RPMI7951 (cell line): ENCODE measurements around the gene MTMR4. TPM values are rescaled to one million over a fixed set of nuclear protein-coding genes. Genes with fewer than 3 reads are reported as not detected.
"Not testable (repeated sequence)": the region's sequence is repeated elsewhere in the genome, so short reads cannot be mapped to it uniquely, and the experiment has no call there.

ENCODE experiments used
- DNase-seq: peaks from one replicate; pipeline ENCODE4 v3.0.0-alpha.2; 2012; ENCODE audit warnings: low read depth
- total RNA-seq: library from RNA; depleted of rRNA; stranded (reverse); fragments of >200 nt; shearing (Covaris generic); gene quantifications from 2 replicates; pipeline ENCODE4 v1.2.3, GENCODE V29; 2014; rRNA removed

Gene MTMR4
- total RNA-seq = 28.9 and 32.8 TPM in 2 replicates

DNA sequence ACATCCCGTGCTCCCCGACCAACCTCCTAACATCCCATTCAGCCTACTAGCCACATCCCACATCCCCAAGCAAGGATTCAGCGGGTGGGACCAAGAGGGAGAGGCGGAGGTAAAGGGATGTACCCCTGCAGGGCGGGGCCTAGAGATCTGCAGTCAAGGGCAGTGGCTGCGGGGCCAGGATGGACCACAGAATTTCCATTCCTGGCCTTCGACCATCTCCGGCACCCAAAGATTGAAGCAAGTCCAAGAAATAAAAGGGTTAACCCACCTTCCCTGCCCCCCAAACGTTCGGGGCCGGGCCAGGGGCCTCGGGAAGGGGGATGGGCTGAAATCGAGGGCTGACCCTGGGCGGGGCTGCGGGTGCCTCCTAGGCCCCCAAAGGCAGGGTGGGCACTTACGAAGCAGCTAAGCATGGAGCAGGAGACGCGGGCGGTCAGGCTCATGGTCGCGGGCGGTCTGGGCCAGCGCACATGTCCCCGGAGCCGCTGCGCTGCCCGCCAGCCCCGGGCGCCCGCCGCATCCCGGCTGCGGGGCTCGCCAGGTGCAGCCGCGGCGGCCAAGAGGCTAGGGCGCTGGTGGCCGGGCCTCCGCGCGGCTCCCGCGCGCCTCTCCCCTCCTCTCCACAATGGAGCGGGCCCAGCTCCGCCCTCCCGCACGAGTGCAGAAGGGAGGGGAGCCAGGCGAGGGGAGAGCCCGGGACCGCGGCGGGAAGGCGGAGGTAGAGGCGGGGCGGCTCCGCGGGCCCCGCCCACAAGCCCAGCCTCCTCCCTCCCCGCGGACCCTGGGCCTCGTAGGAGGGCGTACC, at the start of gene MTMR4:
Gene MTMR4 (minus strand): TSS at position 674 of the 805 bp plus-strand sequence. CDS start 231 bp downstream, at position 443.
- peak; percentile 74 for DNase-seq

DNA sequence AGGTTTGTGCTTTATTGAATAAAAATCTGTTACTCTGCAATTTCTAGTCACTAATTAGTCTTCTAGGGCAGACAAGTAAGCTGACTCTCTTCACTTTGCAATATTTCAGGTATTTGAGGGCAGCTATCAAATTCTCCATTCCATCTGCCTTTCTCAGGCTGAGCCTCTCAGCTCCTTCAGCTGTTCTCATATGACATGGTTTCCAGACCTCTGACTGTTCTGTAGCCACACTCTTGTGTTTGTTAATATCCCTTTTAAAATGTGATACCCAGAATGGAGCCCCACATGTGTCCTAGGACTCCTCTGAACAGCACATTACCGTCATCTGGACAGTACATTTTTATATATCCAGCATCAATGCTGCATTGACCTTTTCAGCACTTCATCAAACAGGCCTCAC, 46.1 kb upstream of the MTMR4 start:
- DNase-seq = no peak

DNA sequence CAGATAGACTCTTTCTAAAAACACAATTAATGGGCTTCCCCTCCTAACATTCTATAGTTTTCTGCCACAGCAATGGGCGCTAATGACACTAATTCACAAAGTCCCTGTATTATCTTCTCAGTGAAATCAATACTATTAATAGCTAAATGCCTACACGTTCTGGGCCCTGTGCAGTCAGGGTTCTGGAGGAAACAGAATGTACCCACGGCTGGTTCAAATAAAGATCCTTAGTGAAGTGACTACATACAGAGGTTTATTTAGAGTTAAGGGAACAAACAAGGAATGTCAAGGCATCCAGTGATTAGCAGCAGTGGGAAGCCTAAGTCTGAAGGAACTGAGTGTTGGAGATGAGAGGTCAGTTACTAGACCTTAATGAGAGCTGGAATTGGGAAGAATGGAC, 43.5 kb upstream of the MTMR4 start:
- no peak for DNase-seq

DNA sequence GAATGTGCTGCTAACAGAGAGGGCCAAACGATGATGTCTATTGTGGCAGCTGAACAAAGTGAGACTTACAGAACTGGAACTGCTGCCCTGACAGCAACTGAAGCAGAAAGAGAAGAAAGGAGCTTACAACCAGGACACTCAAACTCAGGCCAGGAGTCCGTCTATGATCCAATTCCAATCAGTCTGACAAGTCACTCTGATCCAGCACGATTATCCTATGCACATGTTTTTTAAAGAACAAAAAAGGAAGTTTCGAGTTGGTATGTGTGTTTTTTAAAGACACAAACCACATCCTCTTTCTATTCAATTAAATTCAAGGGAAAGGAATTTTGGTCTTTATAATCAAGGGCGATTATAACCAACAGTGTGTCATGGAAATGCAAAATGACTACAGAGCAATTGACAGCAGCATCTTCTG, 42.4 kb upstream of the MTMR4 start:
- no peak for DNase-seq

GRCh38 chr17:58555109-58555508, 40.7 kb upstream of the MTMR4 start:
- DNase-seq = not testable (repeated sequence)

DNA sequence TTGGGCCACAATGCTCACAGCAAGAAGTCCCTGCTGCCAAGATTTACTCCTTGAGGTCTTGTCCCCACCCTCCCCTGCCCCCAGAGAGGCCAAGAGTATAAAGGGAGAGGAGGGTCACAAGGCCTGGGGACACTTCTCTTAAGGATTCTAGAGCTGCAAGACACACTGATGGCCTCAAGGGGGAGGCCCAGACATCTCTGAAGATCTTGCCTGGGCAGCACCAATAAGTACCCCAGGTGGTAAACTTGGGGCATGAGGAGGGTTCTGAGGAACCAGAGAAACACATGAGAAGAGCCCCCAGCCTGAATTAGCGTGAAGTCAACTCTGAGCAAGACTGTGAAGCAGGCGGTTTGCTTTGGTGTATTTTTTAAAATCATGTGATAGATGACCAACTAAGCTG, 26.8 kb upstream of the MTMR4 start:
- DNase-seq = no peak

DNA sequence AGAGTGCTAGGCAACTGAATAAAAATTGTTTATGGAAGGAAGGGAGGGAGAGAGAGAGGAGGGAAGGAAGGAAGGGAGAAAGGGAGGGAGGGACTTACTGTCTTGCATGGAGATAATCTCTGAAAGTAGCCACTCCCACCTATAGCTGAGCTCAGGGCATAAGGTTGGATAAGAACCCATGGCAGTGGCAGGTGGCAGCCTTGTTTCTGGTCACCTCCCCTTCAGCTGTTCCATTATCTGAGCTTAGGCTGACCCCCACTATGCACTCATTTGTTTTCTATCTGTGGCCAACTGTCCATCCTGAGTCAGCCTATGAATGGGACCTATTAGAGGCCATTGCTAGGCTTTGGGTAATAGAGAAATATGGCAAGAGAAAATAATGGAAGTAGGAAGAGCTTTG, 25.3 kb upstream of the MTMR4 start:
- DNase-seq = no peak

DNA sequence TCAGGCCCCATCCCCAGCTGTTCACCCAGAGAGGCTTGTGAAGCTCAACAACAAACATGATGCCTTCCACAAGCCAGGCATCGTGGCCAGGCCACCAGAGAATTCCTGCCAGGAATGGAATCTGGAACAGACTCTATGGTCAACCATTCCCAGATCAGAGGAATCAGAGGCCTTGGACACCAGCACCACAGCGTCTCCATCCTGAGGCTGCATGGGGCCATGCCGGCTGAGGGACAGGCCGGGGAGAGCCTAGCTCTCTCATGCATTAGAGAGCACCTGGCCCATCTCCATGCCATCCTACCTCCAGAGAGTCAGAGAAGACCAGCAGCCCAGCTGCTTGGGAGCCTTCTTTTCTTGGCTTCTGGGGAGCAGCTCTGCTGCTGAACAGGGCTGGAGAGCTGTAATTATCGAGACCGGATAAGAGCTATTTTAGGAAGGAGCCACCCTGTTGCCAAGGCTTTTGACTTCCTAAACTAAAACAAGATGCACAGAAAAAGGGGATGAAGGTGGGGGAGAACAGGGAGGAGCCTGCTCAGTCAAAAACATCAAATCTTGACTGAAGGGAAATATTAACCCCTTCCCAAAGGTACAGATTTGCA, 24.5 kb upstream of the MTMR4 start:
- no peak for DNase-seq

DNA sequence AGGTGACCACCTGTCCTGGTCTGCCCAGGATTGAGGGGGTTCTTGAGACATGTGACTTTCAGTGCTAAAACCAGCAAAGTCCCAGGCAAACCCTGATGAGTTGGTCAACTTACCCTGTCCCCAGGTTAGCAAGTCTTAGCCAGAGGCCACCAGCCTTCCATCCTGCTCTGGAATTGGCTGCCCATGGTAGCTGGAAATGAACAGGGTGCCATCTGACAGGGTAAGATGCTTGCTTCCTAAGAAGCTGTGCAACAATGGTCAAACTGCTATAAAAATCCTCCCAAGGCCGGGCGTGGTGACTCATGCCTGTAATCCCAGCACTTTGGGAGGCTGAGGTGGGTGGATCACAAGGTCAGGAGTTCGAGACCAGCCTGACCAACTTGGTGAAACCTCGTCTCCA, 22.8 kb upstream of the MTMR4 start:
- DNase-seq = no peak

DNA sequence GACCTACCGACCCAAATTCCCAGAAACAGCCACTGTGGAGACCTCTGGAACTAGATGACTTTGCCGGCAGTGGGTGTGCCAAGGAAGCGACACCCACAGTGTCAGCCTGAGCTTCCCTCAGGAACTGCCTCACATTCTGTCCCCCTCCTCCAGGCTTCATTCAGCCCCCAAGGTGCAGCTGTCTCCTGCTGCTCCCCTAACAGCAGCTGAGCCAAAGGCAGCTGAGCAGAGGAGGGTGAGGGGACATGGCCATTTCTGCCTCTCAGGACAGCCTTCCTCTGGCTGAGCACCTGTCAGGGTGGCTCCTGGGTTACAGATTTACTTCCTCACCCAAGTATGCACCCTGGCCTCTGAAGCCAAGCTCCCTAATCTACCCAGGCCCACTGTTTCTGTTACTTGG, 22.1 kb upstream of the MTMR4 start:
- DNase-seq = no peak

DNA sequence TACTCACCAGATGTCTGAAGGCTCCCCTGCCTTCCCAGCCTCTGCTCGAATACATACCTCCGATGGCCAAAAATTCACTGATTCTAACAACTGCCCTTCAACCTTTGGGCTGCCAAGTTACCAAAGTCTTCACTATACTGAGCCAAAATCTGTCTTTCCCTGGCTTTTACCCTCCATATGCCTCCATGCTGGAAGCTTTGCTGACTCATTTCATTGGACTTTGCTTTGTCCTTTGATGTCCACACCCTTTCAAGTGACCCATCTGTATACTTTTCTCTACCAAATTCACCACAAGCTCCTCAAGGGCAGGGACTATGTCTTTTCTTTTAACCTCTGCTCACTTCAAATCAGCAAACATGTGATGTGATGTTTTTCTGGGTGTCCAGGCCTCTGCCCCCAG, 21.0 kb upstream of the MTMR4 start:
- peak; percentile 85 for DNase-seq

DNA sequence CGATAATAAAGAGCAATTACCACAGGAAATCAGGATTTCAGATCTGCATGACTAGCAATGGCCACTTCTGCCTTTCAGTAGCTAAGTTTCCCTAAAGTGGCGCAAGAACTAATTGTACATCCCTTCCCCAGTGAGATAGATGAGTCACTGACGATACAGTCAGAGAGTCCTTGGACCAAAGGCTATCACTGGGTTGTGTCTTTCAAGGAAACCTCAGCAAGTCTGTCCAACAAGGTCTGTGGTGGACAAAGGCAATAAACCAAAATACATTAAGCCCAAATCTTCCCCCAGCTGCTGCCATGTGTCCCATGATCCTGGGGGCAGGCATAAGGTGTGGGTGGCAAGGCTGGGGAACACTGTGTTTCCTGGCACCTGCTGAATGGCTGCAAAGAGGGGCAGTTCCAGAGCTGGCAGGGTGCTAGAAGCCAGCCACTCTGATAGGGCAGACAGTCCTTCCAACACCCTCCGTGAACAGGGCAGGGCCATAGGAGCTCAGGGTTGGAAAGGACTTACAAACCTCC, 20.5 kb upstream of the MTMR4 start:
- peak; percentile 83 for DNase-seq

GRCh38 chr17:58534331-58534730, 19.9 kb upstream of the MTMR4 start:
- DNase-seq = no peak

DNA sequence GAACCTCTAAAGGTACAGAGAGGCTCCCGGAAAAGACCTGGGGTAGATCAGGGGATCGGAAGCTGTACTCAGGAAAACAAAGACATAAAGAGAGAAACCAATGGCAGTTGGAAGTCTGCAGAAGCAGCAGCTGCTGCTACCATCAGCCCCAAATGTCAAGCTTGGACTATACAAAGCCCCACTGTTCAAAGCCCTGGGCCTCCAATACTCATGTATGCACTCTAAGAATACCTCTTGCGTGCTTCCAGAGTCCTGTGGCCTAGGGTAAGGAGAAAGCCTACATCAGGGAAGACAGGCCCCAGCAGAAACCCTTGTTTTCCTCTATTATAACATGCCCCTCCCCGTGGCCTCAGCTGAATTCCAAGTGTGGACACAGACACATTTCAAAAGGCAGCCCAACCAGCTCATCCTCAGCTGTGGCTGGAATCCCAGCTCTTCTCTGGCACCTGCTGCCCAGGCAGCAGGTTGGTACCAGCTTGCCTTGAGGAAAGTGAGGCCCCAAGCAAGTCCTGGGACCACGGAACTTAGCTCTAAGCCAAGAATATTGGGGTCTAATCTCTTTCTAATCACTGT, 19.3 kb upstream of the MTMR4 start:
- DNase-seq = no peak

DNA sequence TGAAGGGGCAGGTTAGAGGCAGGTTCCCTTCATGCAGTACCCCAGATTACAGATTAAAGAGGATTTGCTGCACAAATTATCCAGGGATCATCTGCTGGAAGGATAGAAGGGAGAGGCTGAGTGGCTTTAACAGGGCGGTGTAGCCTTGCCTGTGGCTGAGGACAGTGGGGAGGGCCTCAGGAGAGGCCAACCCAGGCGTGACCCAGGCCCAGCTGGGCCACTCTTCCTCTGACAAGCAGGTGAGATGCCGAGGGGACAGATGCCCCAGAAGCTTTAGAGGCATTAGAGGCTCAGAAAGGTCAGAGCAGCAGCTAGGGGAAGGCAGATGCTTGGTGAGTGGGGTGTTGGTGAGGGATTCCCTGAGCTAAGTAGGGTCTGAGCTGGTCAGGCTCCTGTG, 18.1 kb upstream of the MTMR4 start:
- DNase-seq = no peak

DNA sequence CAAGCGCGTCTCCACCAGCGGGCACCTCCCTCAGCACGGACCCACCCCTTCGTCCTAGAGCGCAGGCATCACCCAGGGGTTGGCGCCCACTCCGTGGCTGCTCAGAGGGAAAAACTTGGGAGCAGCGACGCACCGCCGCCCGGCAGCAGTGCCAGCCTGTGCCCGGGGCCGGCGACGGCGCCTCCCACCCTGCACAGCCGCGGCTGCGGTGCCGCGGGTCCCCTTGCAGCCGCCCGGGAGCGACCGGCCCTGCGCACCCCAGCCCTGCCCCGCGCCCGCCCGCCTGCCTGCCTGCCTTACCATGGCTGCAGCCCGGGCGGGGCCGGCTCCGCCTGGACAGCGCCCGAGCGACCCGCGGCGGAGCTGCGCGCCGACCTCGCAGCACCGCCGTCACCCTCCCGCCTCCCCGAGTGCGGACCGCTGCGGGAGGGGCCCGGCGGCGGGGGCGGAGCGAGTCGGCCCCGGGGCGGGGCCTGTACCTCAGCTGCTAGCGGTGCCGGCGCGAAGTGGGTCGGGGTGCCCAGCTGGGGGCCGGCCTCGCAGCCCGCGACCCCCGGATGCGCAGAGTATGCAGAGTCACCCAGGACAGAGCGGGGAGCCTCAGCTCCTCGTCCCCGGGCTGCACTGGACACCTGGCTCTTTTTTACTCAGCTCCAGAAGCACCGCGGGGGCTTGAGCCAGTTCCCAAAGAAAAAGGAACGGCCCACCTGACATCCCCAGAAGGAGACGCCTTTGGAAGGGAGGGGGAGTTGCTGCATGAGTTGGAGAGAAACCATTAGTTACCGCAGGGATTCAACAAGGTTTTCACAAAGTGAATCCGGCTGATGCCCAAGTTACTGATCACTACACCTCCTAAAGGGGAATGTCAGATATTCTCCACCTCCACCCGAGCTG, 17.5 kb upstream of the MTMR4 start:
- DNase-seq = peak; percentile 56

DNA sequence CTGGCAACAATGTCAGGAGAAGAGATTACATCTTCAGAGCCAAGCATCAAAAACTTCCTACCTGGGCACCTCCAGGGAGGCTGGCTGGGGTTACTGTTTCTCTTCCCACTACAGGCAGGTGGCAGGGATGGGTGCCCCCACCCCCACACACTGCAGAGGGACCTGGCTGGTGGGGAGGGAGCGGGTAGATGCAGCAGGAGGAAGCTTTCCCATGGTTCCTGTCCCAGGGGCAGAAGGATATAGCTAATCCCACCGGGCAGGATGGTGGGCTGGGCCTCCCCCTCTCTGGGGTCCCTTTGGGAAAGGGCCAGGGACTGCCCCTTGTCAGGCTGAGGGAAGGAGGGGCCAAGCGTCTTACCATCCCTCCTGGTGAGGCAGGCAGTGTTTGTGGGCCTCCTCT, 16.7 kb upstream of the MTMR4 start:
- DNase-seq = no peak

- DNase-seq = no peak
These were observed 16.2 kb upstream of the MTMR4 start for GRCh38 chr17:58530655-58531054.

DNA sequence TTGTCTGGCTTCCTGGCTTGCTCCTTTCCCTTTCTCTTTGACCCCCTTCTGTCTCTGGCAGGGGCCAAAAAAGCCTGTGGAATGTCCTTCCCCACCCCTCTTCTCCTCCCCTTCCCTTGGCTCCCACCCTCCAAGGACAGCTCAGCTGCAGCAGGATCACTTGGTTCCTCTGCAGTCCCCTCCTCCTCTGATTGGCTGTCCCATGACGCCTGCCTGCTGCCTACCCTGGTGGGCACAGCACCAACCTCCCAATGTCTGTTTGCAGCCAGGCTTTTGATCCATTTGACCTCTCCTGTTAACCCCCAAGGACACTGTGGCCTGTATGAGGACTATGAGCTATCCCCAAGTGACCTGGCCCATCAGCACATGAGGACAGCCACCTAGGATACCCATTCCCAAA, 14.8 kb upstream of the MTMR4 start:
- DNase-seq = no peak

DNA sequence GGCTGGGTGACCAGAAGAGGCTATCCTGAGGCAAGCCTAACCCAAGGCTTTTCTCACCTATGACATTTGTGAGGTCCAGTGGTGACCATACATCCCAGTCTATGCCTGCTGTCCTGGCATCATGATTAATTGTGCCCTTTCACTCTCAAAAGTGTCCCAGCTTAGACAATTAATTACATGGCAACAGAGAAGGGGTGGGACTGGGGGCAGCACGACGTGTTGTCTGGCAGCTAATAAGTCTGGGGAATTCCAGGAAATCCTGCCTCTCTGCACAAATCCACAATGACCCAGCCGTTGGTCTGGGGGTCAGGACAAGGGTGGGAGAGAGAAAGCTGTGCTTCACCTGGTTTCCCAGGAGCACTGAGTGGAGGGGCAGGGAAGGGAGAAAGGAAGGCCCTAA, 14.0 kb upstream of the MTMR4 start:
- DNase-seq = no peak

- DNase-seq = peak; percentile 71
These were observed 13.5 kb upstream of the MTMR4 start for GRCh38 chr17:58527949-58528348.

- no peak for DNase-seq
These were observed 12.9 kb upstream of the MTMR4 start for GRCh38 chr17:58527306-58527705.
